ENCODE measurements around the gene ABHD8.

DNA sequence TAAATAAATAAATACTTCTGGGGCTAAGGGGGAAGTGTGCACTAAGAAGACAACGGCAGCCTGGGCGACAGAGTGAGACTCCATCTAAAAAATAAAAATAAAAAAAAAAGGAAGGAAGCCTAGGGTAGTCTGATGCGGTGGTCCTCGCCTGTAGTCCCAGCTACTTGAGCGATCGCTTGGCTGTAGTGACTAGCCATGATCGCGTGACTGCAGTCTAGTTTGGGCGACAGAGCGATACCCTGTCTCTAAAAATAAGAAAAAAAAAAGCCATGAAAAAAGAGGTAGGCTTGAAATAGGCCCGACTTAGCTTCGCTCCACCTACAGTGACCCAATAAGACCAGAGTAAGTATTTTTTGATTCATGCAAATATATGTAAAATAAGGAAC is 36.6 kb downstream of the ABHD8 start:
- TF ChIP-seq CTCF (IDR thresholded peaks at IDR 0.05 in 4 of 5, conservative IDR thresholded peaks at IDR 0.05 in 1 of 5) (no peak), POLR2A (IDR thresholded peaks at IDR 0.05) (no peak)
